Uterus (tissue), 4 donors: ENCODE measurements around the gene SMIM44. TPM values are rescaled to one million over a fixed set of nuclear protein-coding genes. Genes with fewer than 3 reads are reported as not detected.
"Not testable (repeated sequence)": the region's sequence is repeated elsewhere in the genome, so short reads cannot be mapped to it uniquely, and the experiment has no call there.

ENCODE experiments used
- DNase-seq, 2 donors: peaks; one replicate each; pipeline ENCODE4 v3.0.0-alpha.2; 2019 to 2020
- H3K27ac ChIP-seq, 2 donors: fragments of 200-600 bp; sonication (generic); 1 replicate in 1 of 2; 2 replicates in 1 of 2; pipeline ENCODE4 v1.5.1; 2016 to 2018
- H3K27me3 ChIP-seq, 2 donors: fragments of 200-600 bp; sonication (generic); one replicate each; pipeline ENCODE4 v1.5.1; 2018 to 2019; ENCODE audit warnings: control low read depth in 1 of 2
- H3K36me3 ChIP-seq, 2 donors: fragments of 200-600 bp; sonication (generic); one replicate each; pipeline ENCODE4 v1.5.1; 2019; ENCODE audit warnings: control low read depth in 1 of 2
- H3K4me1 ChIP-seq, 2 donors: fragments of 200-600 bp; sonication (generic); one replicate each; pipeline ENCODE4 v1.5.1; 2018 to 2019; ENCODE audit warnings: control low read depth in 1 of 2
- H3K4me3 ChIP-seq, 2 donors: fragments of 200-600 bp; sonication (generic); 1 replicate in 1 of 2; 2 replicates in 1 of 2; pipeline ENCODE4 v1.5.1; 2018 to 2019; ENCODE audit warnings: mild to moderate bottlenecking in 1 of 2
- H3K9me3 ChIP-seq, 2 donors: fragments of 200-600 bp; sonication (generic); one replicate each; pipeline ENCODE4 v1.5.1; 2019; ENCODE audit warnings: control low read depth in 1 of 2
- POLR2A ChIP-seq, 2 donors: fragments of 450-650 bp; IDR thresholded peaks; one replicate each; pipeline ENCODE4 v1.6.1; 2016; ENCODE audit warnings: antibody characterized with exemption in 2 of 2, mild to moderate bottlenecking in 1 of 2, moderate library complexity in 1 of 2
- intact Hi-C: fragments of 100-400 bp; cut with DNase I; formaldehyde crosslinking; loops from one replicate; pipeline ENCODE4 v1.15.1; 2023; ENCODE audit warnings: low total_unique reads
- total RNA-seq, 4 donors: library from RNA; depleted of rRNA in 3 of 4; stranded (reverse); fragments of >200 nt in 3 of 4; gene quantifications; one replicate each; pipeline versions ENCODE4 v1.1.0 to v1.2.4, GENCODE V29; 2014 to 2023
- TF ChIP-seq, protein P1 (sequence below), 4 experiments: fragments of 200-600 bp in 2 of 4; fragments of 450-650 bp in 2 of 4; sonication (generic) in 2 of 4; IDR thresholded peaks; one replicate each; pipeline ENCODE4 v1.5.1; 2016 to 2019; ENCODE audit warnings: antibody characterized with exemption in 4 of 4, mild to moderate bottlenecking in 2 of 4, moderate library complexity in 1 of 4
- donor health status: DM: yes; HTN: yes; CAD: no.

The SMIM44 gene
- not detected for total RNA-seq

DNA sequence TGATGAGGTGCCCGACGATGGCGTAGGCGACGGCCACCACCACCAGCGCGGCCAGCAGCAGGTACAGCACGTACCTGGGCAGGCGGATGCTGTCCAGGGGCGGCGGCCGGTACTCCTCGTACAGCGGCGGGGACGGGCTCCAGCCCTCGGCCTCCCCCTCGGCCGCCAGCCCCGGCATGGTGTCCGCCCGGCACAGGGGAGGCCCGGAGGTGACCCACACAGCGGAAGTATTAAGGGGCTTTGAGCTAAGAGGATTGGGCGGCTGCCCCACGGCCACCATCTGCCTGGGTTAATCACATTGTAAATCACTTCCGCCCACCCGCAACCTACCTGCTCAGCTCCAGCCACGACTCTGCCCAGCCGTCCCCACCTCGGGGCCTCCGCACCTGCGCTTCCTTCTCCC, at the start of gene SMIM44:
SMIM44 (minus strand) TSS at position 216 of the 403 bp plus-strand sequence; CDS start at position 178, 38 bp downstream.
- Histone ChIP-seq H3K4me1 (no peaks in the 10 kb centered on the region), H3K27ac (no peak within 1 kb of the TSS), H3K36me3 (no peaks in the 10 kb centered on the region), H3K4me3 (no peak within 1 kb of the TSS), H3K27me3 (peaks cover 5 to 11% of the 10 kb centered on the region in 2 donors), H3K9me3 (no peaks in the 10 kb centered on the region)
- no peak for DNase-seq
- no peak for TF ChIP-seq POLR2A (IDR thresholded peaks at IDR 0.05)
- TF ChIP-seq, protein P1, sequence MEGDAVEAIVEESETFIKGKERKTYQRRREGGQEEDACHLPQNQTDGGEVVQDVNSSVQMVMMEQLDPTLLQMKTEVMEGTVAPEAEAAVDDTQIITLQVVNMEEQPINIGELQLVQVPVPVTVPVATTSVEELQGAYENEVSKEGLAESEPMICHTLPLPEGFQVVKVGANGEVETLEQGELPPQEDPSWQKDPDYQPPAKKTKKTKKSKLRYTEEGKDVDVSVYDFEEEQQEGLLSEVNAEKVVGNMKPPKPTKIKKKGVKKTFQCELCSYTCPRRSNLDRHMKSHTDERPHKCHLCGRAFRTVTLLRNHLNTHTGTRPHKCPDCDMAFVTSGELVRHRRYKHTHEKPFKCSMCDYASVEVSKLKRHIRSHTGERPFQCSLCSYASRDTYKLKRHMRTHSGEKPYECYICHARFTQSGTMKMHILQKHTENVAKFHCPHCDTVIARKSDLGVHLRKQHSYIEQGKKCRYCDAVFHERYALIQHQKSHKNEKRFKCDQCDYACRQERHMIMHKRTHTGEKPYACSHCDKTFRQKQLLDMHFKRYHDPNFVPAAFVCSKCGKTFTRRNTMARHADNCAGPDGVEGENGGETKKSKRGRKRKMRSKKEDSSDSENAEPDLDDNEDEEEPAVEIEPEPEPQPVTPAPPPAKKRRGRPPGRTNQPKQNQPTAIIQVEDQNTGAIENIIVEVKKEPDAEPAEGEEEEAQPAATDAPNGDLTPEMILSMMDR (IDR thresholded peaks at IDR 0.05), result no peak
- intact Hi-C loops, result no loop called here

DNA sequence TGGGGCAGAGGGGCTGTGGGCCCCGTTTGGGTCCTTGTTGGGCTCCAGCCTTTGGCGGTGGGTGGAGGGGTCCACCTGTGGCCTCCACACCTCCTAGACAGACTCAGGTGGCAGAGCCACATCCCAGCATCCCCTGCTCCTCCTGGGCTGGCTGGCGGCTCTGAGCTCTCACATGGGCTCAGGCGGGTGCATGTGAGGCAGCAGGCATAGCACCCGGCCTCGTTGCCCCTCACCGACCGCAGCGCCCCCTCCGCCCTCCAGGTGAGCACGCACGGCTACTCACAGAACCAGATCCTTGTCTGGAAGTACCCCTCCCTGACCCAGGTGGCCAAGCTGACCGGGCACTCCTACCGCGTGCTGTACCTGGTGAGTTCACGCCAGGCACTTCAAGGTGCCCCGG, 49.8 kb upstream of the SMIM44 start:
- H3K27me3 ChIP-seq, result no peaks in the 10 kb centered on the region
- H3K4me1 ChIP-seq, result no peaks in the 10 kb centered on the region
- no peak for DNase-seq
- no peaks in the 10 kb centered on the region for H3K9me3 ChIP-seq
- no peak overlapping the region for H3K4me3 ChIP-seq
- no peak for TF ChIP-seq POLR2A (IDR thresholded peaks at IDR 0.05)
- TF ChIP-seq, protein P1 (IDR thresholded peaks at IDR 0.05), result no peak
- H3K36me3 ChIP-seq, result no peaks in the 10 kb centered on the region
- intact Hi-C loops, result no loop called here
- no peak overlapping the region for H3K27ac ChIP-seq

DNA sequence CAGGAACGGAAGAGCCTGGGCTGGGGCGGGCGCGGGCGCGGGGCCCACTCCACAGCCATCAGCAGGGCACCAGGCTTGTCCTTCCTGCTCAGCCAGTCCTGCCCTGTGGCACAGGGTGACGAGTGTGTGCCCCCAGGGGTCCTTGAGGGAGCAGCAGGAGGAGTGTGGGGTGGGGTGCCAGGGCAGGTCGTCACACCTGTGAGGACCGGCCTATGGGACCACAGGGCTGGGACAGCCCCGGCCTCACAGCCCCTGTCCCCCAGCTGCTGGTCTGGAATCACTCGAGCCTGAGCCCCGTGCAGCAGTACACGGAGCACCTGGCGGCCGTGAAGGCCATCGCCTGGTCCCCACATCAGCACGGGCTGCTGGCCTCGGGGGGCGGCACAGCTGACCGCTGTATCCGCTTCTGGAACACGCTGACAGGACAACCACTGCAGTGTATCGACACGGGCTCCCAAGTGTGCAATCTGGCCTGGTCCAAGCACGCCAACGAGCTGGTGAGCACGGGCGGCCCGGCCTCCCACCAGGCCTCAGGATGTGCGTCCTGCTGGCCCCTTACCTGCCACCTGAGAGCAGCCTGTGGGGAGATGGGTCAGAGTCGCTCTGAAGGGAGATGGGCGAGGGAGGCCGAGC, 49.0 kb upstream of the SMIM44 start:
- Histone ChIP-seq H3K27ac (no peak overlapping the region), H3K36me3 (no peaks in the 10 kb centered on the region), H3K4me3 (no peak overlapping the region), H3K4me1 (no peaks in the 10 kb centered on the region), H3K9me3 (no peaks in the 10 kb centered on the region), H3K27me3 (no peaks in the 10 kb centered on the region)
- intact Hi-C loops, result no loop called here
- DNase-seq, result no peak
- TF ChIP-seq, protein P1 (IDR thresholded peaks at IDR 0.05), result no peak
- no peak for TF ChIP-seq POLR2A (IDR thresholded peaks at IDR 0.05)

DNA sequence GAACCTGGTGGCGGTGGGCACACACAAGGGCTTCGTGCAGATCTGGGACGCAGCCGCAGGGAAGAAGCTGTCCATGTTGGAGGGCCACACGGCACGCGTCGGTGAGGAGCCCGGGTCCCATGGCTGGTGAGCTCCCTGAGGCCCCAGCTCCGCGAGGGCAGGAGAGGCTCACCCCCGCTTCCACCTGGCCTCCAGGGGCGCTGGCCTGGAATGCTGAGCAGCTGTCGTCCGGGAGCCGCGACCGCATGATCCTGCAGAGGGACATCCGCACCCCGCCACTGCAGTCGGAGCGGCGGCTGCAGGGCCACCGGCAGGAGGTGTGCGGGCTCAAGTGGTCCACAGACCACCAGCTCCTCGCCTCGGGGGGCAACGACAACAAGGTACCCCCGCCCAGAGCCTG, 48.5 kb upstream of the SMIM44 start:
- no peaks in the 10 kb centered on the region for H3K4me1 ChIP-seq
- H3K27me3 ChIP-seq, result no peaks in the 10 kb centered on the region
- DNase-seq, result no peak
- no peaks in the 10 kb centered on the region for H3K9me3 ChIP-seq
- no peaks in the 10 kb centered on the region for H3K36me3 ChIP-seq
- no peak overlapping the region for H3K27ac ChIP-seq
- H3K4me3 ChIP-seq, result no peak overlapping the region
- TF ChIP-seq POLR2A (IDR thresholded peaks at IDR 0.05), result no peak
- TF ChIP-seq, protein P1 (IDR thresholded peaks at IDR 0.05), result no peak
- intact Hi-C loops, result no loop called here

DNA sequence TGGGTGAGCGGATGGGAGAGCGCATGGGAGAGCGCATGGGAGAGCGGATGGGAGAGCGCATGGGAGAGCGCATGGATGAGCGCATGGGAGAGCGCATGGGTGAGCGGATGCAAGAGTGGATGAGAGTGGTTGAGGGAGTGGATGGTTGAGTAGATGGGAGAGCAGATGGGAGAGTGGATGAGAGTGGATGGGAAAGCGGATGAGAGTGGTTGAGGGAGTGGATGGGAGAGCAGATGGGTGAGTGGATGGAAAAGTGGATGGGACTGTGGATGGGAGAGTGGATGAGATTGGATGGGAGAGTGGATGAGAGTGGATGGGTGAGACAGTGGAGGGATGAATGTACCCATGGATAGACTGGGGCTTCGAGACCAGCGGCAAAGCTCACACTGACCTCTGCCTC, 47.1 kb upstream of the SMIM44 start:
- no peaks in the 10 kb centered on the region for H3K36me3 ChIP-seq

DNA sequence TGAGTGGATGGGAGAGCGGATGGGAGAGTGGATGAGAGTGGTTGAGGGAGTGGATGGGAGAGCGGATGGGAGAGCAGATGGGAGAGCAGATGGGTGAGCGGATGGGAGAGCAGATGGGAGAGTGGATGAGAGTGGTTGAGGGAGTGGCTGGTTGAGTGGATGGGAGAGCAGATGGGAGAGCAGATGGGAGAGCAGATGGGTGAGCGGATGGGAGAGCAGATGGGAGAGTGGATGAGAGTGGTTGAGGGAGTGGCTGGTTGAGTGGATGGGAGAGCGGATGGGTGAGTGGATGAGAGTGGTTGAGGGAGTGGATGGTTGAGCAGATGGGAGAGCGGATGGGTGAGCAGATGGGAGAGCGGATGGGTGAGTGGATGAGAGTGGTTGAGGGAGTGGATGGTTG, 46.1 kb upstream of the SMIM44 start:
- DNase-seq, H3K4me3 ChIP-seq, intact Hi-C loops, H3K9me3 ChIP-seq, H3K4me1 ChIP-seq, H3K27ac ChIP-seq, H3K36me3 ChIP-seq, H3K27me3 ChIP-seq: not testable (repeated sequence)

More for the DNA sequence above, 47.1 kb upstream of the SMIM44 start:
- Histone ChIP-seq H3K4me3 (no peak overlapping the region), H3K4me1 (no peaks in the 10 kb centered on the region), H3K27me3 (no peaks in the 10 kb centered on the region), H3K9me3 (no peaks in the 10 kb centered on the region), H3K27ac (no peak overlapping the region)
- intact Hi-C loops, result no loop called here
- DNase-seq, result no peak
- TF ChIP-seq, protein P1 (IDR thresholded peaks at IDR 0.05), result no peak
- no peak for TF ChIP-seq POLR2A (IDR thresholded peaks at IDR 0.05)
